ENCODE results near the gene HAND1. TPM values are rescaled to one million over a fixed set of nuclear protein-coding genes. Genes with fewer than 3 reads are reported as not detected.

Gene HAND1
- total and polyA plus RNA-seq, 11 donors: 22.4 to 44.8 (median 33.9) TPM

- Histone ChIP-seq H3K36me3 (no peaks in the 10 kb centered on the region), H3K4me1 (peaks cover 0 to 48% (median 37%) of the 10 kb centered on the region in 12 donors), H3K27ac (peak overlapping the region in 1 of 12 donors; percentile 95), H3K4me3 (no peak overlapping the region), H3K27me3 (peaks cover 29 to 100% (median 96%) of the 10 kb centered on the region in 9 donors), H3K9me3 (no peaks in the 10 kb centered on the region)
- intact Hi-C loops (cut with DNase I): no loop called here
- DNase-seq (no peak), ATAC-seq (no peak)
- 43 to 57% (median 50%) methylated on average over 2 to 3 of the region's 3 CpGs for WGBS, 4 donors
- TF ChIP-seq CTCF (IDR thresholded peaks at IDR 0.05): no peak
- TF ChIP-seq POLR2A (IDR thresholded peaks at IDR 0.05): no peak
Measured at GRCh38 chr5:154480847-154481246, 2.8 kb upstream of the HAND1 start.

GRCh38 chr5:154479944-154480750 is 2.1 kb upstream of the HAND1 start:
- peaks cover 0 to 53% (median 42%) of the 10 kb centered on the region in 12 donors for H3K4me1 ChIP-seq
- intact Hi-C loops (cut with DNase I): loop anchor here in 1 of 10 donors (5.0 kb wide), 1 partner anchor 47 kb away; no protein-coding TSS in a partner anchor
- ATAC-seq (no peak), DNase-seq (no peak)
- no peak overlapping the region for H3K4me3 ChIP-seq
- TF ChIP-seq POLR2A (IDR thresholded peaks at IDR 0.05) (no peak), CTCF (IDR thresholded peaks at IDR 0.05) (no peak)
- no peaks in the 10 kb centered on the region for H3K36me3 ChIP-seq
- peak overlapping the region in 1 of 12 donors; percentile 95 for H3K27ac ChIP-seq
- WGBS, 4 donors: 35 to 52% (median 43%) methylated on average over 31 of the region's 31 CpGs
- no peaks in the 10 kb centered on the region for H3K9me3 ChIP-seq
- H3K27me3 ChIP-seq: peaks cover 31 to 100% (median 96%) of the 10 kb centered on the region in 9 donors

GRCh38 chr5:154479160-154479943 is 1.3 kb upstream of the HAND1 start:
- intact Hi-C loops (cut with DNase I): loop anchor here in 1 of 10 donors (5.0 kb wide), 1 partner anchor 48 kb away; no protein-coding TSS in a partner anchor
- 15 to 41% (median 24%) methylated on average over 41 to 44 of the region's 44 CpGs for WGBS, 4 donors
- H3K9me3 ChIP-seq: no peaks in the 10 kb centered on the region
- no peak for DNase-seq
- H3K27ac ChIP-seq: peak overlapping the region in 1 of 12 donors; percentile 95
- peaks cover 0 to 60% (median 38%) of the 10 kb centered on the region in 12 donors for H3K4me1 ChIP-seq
- no peak for ATAC-seq
- H3K4me3 ChIP-seq: peak overlapping the region in 3 of 12 donors; percentile 9 to 68 (median 64)
- no peaks in the 10 kb centered on the region for H3K36me3 ChIP-seq
- H3K27me3 ChIP-seq: peaks cover 28 to 100% (median 96%) of the 10 kb centered on the region in 9 donors
- no peak for TF ChIP-seq CTCF (IDR thresholded peaks at IDR 0.05)
- no peak for TF ChIP-seq POLR2A (IDR thresholded peaks at IDR 0.05)
